ENCODE data around the gene DPYD.

DPYD gene

DNA sequence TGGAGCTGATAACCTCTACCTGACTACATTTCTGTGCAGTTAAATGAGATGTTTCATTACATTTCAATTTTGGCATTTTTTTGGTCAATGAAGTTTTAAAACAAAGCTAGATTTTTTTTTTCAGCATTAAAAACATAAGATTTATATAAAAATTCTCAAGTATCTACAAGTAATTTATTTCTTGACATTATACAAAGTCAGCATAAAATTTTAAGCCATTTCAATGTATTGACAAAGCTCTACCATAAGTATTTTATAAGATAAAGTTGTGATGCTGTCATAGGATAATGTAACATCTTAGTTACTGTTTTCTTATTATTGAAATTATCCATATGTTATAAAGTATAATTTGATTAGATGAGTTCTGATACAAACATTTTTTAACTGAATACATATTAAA, 847.7 kb downstream of the DPYD start:
- DNase-seq (ENCODE audit: low spot score) = no peak
- no peak for TF ChIP-seq CTCF (IDR thresholded peaks at IDR 0.05; ENCODE audit: extremely low read depth, missing control alignments)

GRCh38 chr1:97071173-97071572, 849.7 kb downstream of the DPYD start:
- DNase-seq (ENCODE audit: low spot score) = no peak
- no peak for TF ChIP-seq CTCF (IDR thresholded peaks at IDR 0.05; ENCODE audit: extremely low read depth, missing control alignments)

- TF ChIP-seq CTCF (IDR thresholded peaks at IDR 0.05; ENCODE audit: extremely low read depth, missing control alignments) = no peak
- no peak for DNase-seq (ENCODE audit: low spot score)
Measured at GRCh38 chr1:97070376-97070775, 850.5 kb downstream of the DPYD start.

GRCh38 chr1:97069312-97069711, 851.5 kb downstream of the DPYD start:
- no peak for DNase-seq (ENCODE audit: low spot score)
- no peak for TF ChIP-seq CTCF (IDR thresholded peaks at IDR 0.05; ENCODE audit: extremely low read depth, missing control alignments)

DNA sequence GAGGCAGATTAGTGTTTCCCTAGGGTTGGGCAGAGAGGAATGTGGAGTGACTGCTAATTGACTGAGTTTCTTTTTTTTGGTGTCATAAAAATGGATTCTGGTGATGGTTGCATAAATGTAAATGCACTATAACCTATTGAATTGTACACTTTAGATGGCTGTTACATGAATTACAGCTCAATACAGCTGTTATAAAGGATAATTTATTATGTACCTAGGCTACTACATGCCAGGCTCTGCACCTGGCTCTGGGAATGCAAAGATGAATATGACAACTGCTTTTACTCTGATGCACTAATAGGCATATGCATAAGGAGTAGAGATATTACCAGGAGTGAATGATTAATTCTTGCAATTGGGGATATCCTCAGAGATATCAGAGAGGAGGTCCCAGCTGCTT, 854.0 kb downstream of the DPYD start:
- DNase-seq (ENCODE audit: low spot score) = no peak
- TF ChIP-seq CTCF (IDR thresholded peaks at IDR 0.05; ENCODE audit: extremely low read depth, missing control alignments) = no peak

DNA sequence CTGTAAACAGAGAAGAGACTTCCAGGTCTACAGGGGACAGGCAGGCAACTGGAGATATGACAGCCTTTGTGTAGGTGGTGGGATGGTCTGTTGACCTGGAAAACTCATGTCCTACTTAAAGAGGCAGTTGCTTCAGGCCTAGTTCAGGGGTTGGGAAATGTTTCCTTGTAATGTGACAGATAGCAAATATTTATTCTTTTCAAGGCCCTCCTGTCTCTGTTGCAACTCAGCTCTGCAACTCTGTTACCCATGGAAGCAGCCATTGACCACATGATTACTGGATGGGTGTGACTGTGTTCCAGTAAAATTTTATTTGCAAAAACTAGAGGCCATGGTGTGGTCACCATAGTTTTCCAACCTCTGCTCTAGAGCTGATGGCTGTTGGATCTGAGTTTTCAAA, 857.3 kb downstream of the DPYD start:
- DNase-seq (ENCODE audit: low spot score) = no peak
- no peak for TF ChIP-seq CTCF (IDR thresholded peaks at IDR 0.05; ENCODE audit: extremely low read depth, missing control alignments)

DNA sequence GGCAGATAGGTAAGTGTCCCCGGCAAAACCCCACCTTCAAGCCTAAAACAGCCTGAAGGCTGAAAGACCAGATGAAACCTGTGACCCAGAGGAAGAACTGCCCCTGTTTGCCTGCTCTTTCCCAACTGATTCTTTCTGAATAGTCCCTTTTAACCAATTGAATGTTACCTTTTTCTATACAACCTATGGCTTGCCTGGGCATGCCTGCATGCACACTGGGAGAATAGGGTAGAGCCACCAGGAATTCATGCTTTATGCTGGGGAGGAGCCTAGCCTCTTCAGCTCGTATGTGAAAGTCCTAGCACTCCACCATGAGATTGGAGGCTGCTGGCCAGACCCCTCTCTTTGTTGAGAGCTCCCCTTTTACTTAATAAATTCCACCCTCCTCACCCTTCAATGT, 859.2 kb downstream of the DPYD start:
- no peak for TF ChIP-seq CTCF (IDR thresholded peaks at IDR 0.05; ENCODE audit: extremely low read depth, missing control alignments)
- no peak for DNase-seq (ENCODE audit: low spot score)

Data from GM20000 (cell line).